Kidney (tissue), 14 donors: ENCODE measurements around the gene SYT10. TPM values are rescaled to one million over a fixed set of nuclear protein-coding genes. Genes with fewer than 3 reads are reported as not detected.

ENCODE experiments used
- DNase-seq, 5 donors: peaks; one replicate each; pipeline ENCODE4 v3.0.0-alpha.2; 2013 to 2020
- FAIRE-seq: peaks from 2 replicates; lab custom pipeline; 2012; peaks lifted over from hg19 to GRCh38; lab: Jason Lieb, UNC
- H3K27ac ChIP-seq, 2 donors: one replicate each; pipeline ENCODE4 v1.7.0; 2013; ENCODE audit warnings: low read depth in 2 of 2, low read length in 2 of 2, inconsistent platforms in 1 of 2
- H3K27me3 ChIP-seq: one replicate; pipeline ENCODE4 v1.7.1; 2013; ENCODE audit warnings: low read length, inconsistent platforms; ENCODE audit not compliant: control insufficient read depth, insufficient read depth
- H3K36me3 ChIP-seq, 3 donors: one replicate each; pipeline versions ENCODE4 v1.7.0 to v1.7.1; 2013; ENCODE audit warnings: low read length in 3 of 3, control low read depth in 1 of 3, inconsistent platforms in 1 of 3; ENCODE audit not compliant: insufficient read depth in 3 of 3, control insufficient read depth in 2 of 3
- H3K4me1 ChIP-seq, 3 donors: one replicate each; pipeline versions ENCODE4 v1.7.0 to v1.7.1; 2013; ENCODE audit warnings: low read length in 3 of 3, inconsistent platforms in 1 of 3, low read depth in 1 of 3; ENCODE audit not compliant: control insufficient read depth in 2 of 3, insufficient read depth in 2 of 3
- H3K4me3 ChIP-seq, 3 donors: one replicate each; pipeline versions ENCODE4 v1.7.0 to v1.8.1; 2013; ENCODE audit warnings: low read length in 3 of 3, control low read depth in 1 of 3, inconsistent platforms in 1 of 3
- H3K9ac ChIP-seq, 3 donors: one replicate each; pipeline versions ENCODE4 v1.7.0 to v1.7.1; 2013; ENCODE audit warnings: low read length in 3 of 3, control low read depth in 1 of 3, inconsistent platforms in 1 of 3
- H3K9me3 ChIP-seq, 3 donors: one replicate each; pipeline versions ENCODE4 v1.7.0 to v1.7.1; 2013; ENCODE audit warnings: low read length in 3 of 3, control low read depth in 1 of 3, inconsistent platforms in 1 of 3; ENCODE audit not compliant: control insufficient read depth in 2 of 3, insufficient read depth in 1 of 3
- CTCF ChIP-seq: IDR thresholded peaks from 3 replicates; pipeline ENCODE4 v1.5.1; 2012; ENCODE audit warnings: mild to moderate bottlenecking, moderate library complexity, borderline replicate concordance; ENCODE audit not compliant: insufficient read depth; ENCODE audit errors: extremely low read depth
- intact Hi-C: fragments of 100-400 bp; cut with DNase I; formaldehyde crosslinking; loops from one replicate; pipeline ENCODE4 v1.11.1; 2022
- polyA plus RNA-seq: library from polyadenylated mRNA; stranded (reverse); fragments of 350-450 nt; fragmentation: Illumina TruSeq; extraction: RNeasy Lipid Tissue Mini Kit (QIAGEN cat#74804); gene quantifications from one replicate; pipeline ENCODE4 v1.2.3, GENCODE V29; 2014; ENCODE audit warnings: low read depth, low replicate concordance; ENCODE audit not compliant: insufficient read depth
- total RNA-seq: library from RNA; stranded (reverse); fragmentation: NEBNext Ultra II Directional; extraction: Animal tissue kit (Norgen Biotek cat#: 25700); gene quantifications from one replicate; pipeline ENCODE4 v1.2.1, GENCODE V29; 2021
- donor health status: control.
- donor health status: control.
- donor health status: control.
- donor health status: control.
- donor health status: control.
- donor health status: DM: yes; HTN: yes; CAD: no.
- donor health status: Normal renal cell carcinoma (clear cell type).

The SYT10 gene
- total and polyA plus RNA-seq, 2 donors from 2014 or later = 0.30 to 0.41 TPM

GRCh38 chr12:33455096-33455495, 15.5 kb upstream of the SYT10 start:
- TF ChIP-seq CTCF = no peak
- DNase-seq (no peak), FAIRE-seq (no peak)
- no peaks in the 10 kb centered on the region for H3K27me3 ChIP-seq
- H3K9me3 ChIP-seq = no peaks in the 10 kb centered on the region
- H3K4me1 ChIP-seq = no peaks in the 10 kb centered on the region
- no peak overlapping the region for H3K4me3 ChIP-seq
- intact Hi-C loops = no loop called here
- H3K27ac ChIP-seq = no peak overlapping the region
- H3K9ac ChIP-seq = no peak overlapping the region
- H3K36me3 ChIP-seq = no peaks in the 10 kb centered on the region

GRCh38 chr12:33450480-33450879, 10.9 kb upstream of the SYT10 start:
- intact Hi-C loops = no loop called here
- Histone ChIP-seq H3K9me3 (no peaks in the 10 kb centered on the region), H3K27ac (no peak overlapping the region), H3K4me3 (no peak overlapping the region), H3K9ac (no peak overlapping the region), H3K27me3 (no peaks in the 10 kb centered on the region), H3K36me3 (no peaks in the 10 kb centered on the region), H3K4me1 (no peaks in the 10 kb centered on the region)
- DNase-seq (no peak), FAIRE-seq (no peak)
- TF ChIP-seq CTCF = no peak

GRCh38 chr12:33440477-33440876, 858 bp upstream of the SYT10 start:
- Histone ChIP-seq H3K36me3 (no peaks in the 10 kb centered on the region), H3K4me1 (no peaks in the 10 kb centered on the region), H3K9ac (no peak overlapping the region), H3K27me3 (peaks cover 17% of the 10 kb centered on the region), H3K4me3 (no peak overlapping the region), H3K9me3 (no peaks in the 10 kb centered on the region), H3K27ac (no peak overlapping the region)
- TF ChIP-seq CTCF = no peak
- FAIRE-seq = no peak
- intact Hi-C loops = no loop called here
- DNase-seq = no peak
